Sigmoid colon (tissue), 7 donors: Measurements from ENCODE around the gene USP31. TPM values are rescaled to one million over a fixed set of nuclear protein-coding genes. Genes with fewer than 3 reads are reported as not detected.
A peak's percentile ranks its signal among the peaks of the same experiment; 100 is the strongest.

Experiments used
- DNase-seq: peaks from one replicate; pipeline ENCODE4 v3.0.0-alpha.2; 2019
- H3K27ac ChIP-seq, 4 donors: fragments of 200-600 bp; sonication (generic); one replicate each; pipeline ENCODE4 v1.5.1; 2016 to 2019; ENCODE audit warnings: mild to moderate bottlenecking in 1 of 4
- H3K27me3 ChIP-seq, 3 donors: fragments of 200-600 bp; sonication (generic); one replicate each; pipeline ENCODE4 v1.5.1; 2019; ENCODE audit warnings: mild to moderate bottlenecking in 1 of 3
- H3K36me3 ChIP-seq, 4 donors: fragments of 200-600 bp; sonication (generic); one replicate each; pipeline ENCODE4 v1.5.1; 2016 to 2019
- H3K4me1 ChIP-seq, 4 donors: fragments of 200-600 bp; sonication (generic); one replicate each; pipeline ENCODE4 v1.5.1; 2017 to 2019
- H3K4me3 ChIP-seq, 4 donors: fragments of 200-600 bp; sonication (generic); one replicate each; pipeline ENCODE4 v1.5.1; 2017 to 2019; ENCODE audit warnings: mild to moderate bottlenecking in 2 of 4, moderate library complexity in 1 of 4
- H3K9me3 ChIP-seq, 4 donors: fragments of 200-600 bp in 3 of 4; sonication (generic) in 3 of 4; one replicate each; pipeline versions ENCODE4 v1.5.1 to v1.6.1; 2013 to 2019
- EP300 ChIP-seq, 4 donors: sonication (generic); formaldehyde crosslinking; IDR thresholded peaks; one replicate each; pipeline ENCODE4 v1.6.1; 2017; ENCODE audit warnings: antibody characterized with exemption in 4 of 4
- POLR2A ChIP-seq, 2 donors: fragments of 450-650 bp; IDR thresholded peaks; one replicate each; pipeline ENCODE4 v1.6.1; 2016; ENCODE audit warnings: antibody characterized with exemption in 2 of 2, mild to moderate bottlenecking in 2 of 2, moderate library complexity in 2 of 2
- POLR2AphosphoS5 ChIP-seq, 4 donors: sonication (generic); formaldehyde crosslinking; IDR thresholded peaks; one replicate each; pipeline ENCODE4 v1.6.1; 2017; ENCODE audit warnings: antibody characterized with exemption in 4 of 4
- WGBS, 2 donors: extraction: QIAGEN DNeasy Blood & Tissue Kit; methylation state at CpG; one replicate each; pipeline ENCODE4 v1.1.7; 2013; 5-methylcytosine and 5-hydroxymethylcytosine counted together
- intact Hi-C: fragments of 100-400 bp; cut with DNase I; formaldehyde crosslinking; loops from one replicate; pipeline ENCODE4 v1.15.1; 2023
- polyA plus RNA-seq, 3 donors: library from polyadenylated mRNA; stranded (reverse); fragments of 200-250 nt; gene quantifications; one replicate each; pipeline ENCODE4 v1.2.3, GENCODE V29; 2013
- total RNA-seq, 4 donors: library from RNA; depleted of rRNA; stranded (reverse); fragments of >200 nt; gene quantifications; one replicate each; pipeline ENCODE4 v1.1.0, GENCODE V29; 2016
- TF ChIP-seq, protein P1 (sequence below), 4 experiments: fragments of 450-650 bp in 3 of 4; fragments of 200-600 bp in 1 of 4; IDR thresholded peaks; one replicate each; pipeline ENCODE4 v1.5.1; 2016 to 2019; ENCODE audit warnings: antibody characterized with exemption in 4 of 4, mild to moderate bottlenecking in 3 of 4, moderate library complexity in 2 of 4
- donor health status: healthy with polysubstance abuse.
- donor health status: Bipolar disorder and iron deficiency.
- donor health status: healthy.

Gene USP31
- total and polyA plus RNA-seq, 7 donors: 0.60 to 21.0 (median 12.7) TPM

DNA sequence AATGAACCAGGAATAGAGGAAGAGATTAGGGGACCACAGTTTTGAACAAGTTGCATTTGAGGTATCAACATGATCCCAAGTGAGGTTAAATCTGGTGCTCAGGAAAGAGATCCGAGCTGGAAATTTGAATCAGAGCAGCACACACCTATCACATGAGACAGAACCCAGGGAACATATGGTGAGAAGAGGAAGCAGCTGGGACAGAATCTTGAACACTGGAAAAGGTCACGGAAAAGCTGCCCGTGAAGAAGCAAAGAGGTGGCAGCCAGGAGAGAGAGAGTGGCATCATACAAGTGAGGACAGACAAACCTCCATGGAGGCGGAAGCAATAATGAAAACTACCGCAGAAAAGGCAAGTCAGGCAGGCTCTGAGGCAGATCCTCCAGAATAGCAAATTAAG, 36.1 kb downstream of the USP31 start:
- H3K4me1 ChIP-seq: peaks cover 0 to 21% (median 11%) of the 10 kb centered on the region in 4 donors
- 96% methylated on average over 5 of the region's 5 CpGs for WGBS, 2 donors
- TF ChIP-seq, protein P1, sequence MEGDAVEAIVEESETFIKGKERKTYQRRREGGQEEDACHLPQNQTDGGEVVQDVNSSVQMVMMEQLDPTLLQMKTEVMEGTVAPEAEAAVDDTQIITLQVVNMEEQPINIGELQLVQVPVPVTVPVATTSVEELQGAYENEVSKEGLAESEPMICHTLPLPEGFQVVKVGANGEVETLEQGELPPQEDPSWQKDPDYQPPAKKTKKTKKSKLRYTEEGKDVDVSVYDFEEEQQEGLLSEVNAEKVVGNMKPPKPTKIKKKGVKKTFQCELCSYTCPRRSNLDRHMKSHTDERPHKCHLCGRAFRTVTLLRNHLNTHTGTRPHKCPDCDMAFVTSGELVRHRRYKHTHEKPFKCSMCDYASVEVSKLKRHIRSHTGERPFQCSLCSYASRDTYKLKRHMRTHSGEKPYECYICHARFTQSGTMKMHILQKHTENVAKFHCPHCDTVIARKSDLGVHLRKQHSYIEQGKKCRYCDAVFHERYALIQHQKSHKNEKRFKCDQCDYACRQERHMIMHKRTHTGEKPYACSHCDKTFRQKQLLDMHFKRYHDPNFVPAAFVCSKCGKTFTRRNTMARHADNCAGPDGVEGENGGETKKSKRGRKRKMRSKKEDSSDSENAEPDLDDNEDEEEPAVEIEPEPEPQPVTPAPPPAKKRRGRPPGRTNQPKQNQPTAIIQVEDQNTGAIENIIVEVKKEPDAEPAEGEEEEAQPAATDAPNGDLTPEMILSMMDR (IDR thresholded peaks at IDR 0.05): no peak
- no peak for TF ChIP-seq POLR2A (IDR thresholded peaks at IDR 0.05)
- DNase-seq: no peak
- no peak overlapping the region for H3K27ac ChIP-seq
- H3K4me3 ChIP-seq: no peak overlapping the region
- H3K27me3 ChIP-seq: no peaks in the 10 kb centered on the region
- no peaks in the 10 kb centered on the region for H3K36me3 ChIP-seq
- intact Hi-C loops: loop anchor here (5.0 kb wide), 1 partner anchor 36 kb away; no protein-coding TSS in a partner anchor
- no peaks in the 10 kb centered on the region for H3K9me3 ChIP-seq

DNA sequence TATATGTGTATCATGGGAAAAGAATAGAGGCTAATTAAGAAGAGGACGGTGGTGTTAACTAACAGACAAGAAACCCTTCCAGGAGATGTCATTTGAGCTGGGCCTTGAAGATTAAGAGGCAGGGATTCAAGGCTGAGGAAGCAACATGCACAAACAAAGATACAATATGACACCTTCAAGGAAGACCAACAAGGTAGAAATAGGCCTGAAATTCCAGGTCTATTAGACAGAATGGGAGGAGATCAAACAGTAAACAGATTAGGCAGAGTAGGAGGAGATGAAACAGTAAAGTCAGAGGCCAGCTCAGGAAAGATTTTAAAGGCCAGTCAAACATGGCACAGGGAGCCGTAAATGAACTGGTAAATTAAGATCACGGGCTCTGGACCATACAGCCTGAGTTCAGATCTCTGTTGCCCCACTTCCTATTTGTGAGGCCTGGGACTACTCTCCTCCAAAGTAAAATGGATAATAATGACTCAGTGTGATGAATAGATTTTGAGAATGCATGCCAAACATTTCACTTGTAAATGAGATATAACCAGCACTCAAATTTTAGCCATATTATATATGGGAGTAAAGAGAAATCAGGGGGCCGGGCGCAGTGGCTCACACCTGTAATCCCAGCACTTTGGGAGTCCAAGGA, 38.9 kb downstream of the USP31 start:
- no peaks in the 10 kb centered on the region for H3K27me3 ChIP-seq
- H3K36me3 ChIP-seq: peaks cover 0 to 11% (median 2%) of the 10 kb centered on the region in 4 donors
- intact Hi-C loops: loop anchor here (5.0 kb wide), 1 partner anchor 33 kb away; no protein-coding TSS in a partner anchor
- DNase-seq: no peak
- peaks cover 0 to 16% (median 13%) of the 10 kb centered on the region in 4 donors for H3K4me1 ChIP-seq
- WGBS, 2 donors: 95 to 98% methylated on average over 5 of the region's 5 CpGs
- no peaks in the 10 kb centered on the region for H3K9me3 ChIP-seq
- TF ChIP-seq EP300 (IDR thresholded peaks at IDR 0.05) (no peak), POLR2AphosphoS5 (IDR thresholded peaks at IDR 0.05) (no peak), POLR2A (IDR thresholded peaks at IDR 0.05) (no peak)
- TF ChIP-seq, protein P1 (IDR thresholded peaks at IDR 0.05): no peak
- H3K27ac ChIP-seq: no peak overlapping the region
- H3K4me3 ChIP-seq: no peak overlapping the region

DNA sequence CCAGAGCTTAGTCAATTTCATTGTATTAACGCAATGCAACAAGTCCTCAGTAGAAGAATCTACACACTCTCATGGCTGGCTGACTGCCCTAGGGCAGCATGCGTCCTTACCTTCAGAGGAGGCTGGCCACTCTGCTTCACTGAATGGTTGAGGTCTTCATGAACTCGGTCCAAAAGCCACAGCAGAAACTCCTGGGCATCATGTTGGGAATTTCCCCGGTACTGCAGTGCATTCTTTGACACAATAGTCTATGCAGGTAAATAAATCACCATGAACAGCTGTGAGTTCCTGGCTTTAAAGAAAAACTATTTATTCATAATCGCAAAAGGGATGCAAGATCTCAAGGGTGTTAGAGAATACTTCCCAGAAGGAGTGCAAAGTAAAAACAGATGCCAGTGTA, 41.3 kb downstream of the USP31 start:
- DNase-seq: no peak
- Histone ChIP-seq H3K27me3 (no peaks in the 10 kb centered on the region), H3K9me3 (no peaks in the 10 kb centered on the region), H3K27ac (no peak overlapping the region), H3K4me3 (no peak overlapping the region), H3K4me1 (peaks cover 0 to 28% (median 16%) of the 10 kb centered on the region in 4 donors), H3K36me3 (peaks cover 0 to 25% (median 4%) of the 10 kb centered on the region in 4 donors)
- 85 to 90% methylated on average over 5 of the region's 5 CpGs for WGBS, 2 donors
- intact Hi-C loops: no loop called here
- TF ChIP-seq EP300 (IDR thresholded peaks at IDR 0.05) (no peak), POLR2AphosphoS5 (IDR thresholded peaks at IDR 0.05) (no peak), POLR2A (IDR thresholded peaks at IDR 0.05) (no peak)
- TF ChIP-seq, protein P1 (IDR thresholded peaks at IDR 0.05): no peak

DNA sequence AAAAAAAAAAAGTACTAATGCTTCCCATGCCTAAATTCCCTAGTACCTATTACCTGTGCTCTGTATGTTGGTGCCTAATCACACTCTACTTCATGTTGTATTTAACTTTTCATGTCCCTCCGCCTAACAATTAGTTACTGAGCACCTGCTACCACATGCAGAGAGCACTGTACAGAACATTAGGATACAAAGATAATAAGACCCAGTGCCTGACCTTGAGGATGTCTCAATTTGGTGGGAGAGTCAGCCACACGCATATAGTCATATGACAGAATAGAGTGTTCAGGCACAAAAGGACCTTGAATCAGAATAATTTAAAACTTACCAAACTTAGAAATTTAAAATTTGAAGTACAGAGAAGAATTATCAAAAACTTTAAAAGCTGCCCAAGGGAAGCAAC, 42.1 kb downstream of the USP31 start:
- H3K27me3 ChIP-seq: no peaks in the 10 kb centered on the region
- TF ChIP-seq POLR2A (IDR thresholded peaks at IDR 0.05) (no peak), EP300 (IDR thresholded peaks at IDR 0.05) (no peak)
- no peak for DNase-seq
- 95% methylated on average over 2 of the region's 2 CpGs for WGBS, 2 donors
- no peaks in the 10 kb centered on the region for H3K9me3 ChIP-seq
- peaks cover 0 to 28% (median 16%) of the 10 kb centered on the region in 4 donors for H3K4me1 ChIP-seq
- H3K36me3 ChIP-seq: peaks cover 0 to 32% (median 4%) of the 10 kb centered on the region in 4 donors
- intact Hi-C loops: no loop called here
- no peak overlapping the region for H3K4me3 ChIP-seq
- no peak overlapping the region for H3K27ac ChIP-seq

DNA sequence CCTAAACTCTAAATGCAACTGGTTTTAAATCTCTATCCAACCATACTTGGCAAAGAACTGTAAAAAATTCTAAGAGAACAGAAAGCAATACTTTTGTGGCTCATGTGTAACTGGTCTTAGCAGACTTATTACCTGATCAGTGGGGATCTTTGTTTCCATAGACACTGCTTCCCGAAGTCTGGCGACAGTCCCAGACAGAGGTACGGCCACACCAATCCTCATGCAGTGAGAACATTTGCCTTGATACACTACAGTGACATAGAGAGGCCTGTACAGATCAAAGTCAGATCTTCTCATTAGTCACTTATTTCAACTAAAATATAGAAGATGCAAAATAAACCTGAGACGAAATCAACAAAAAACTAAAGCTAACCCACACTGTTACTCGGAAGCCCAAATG, 43.9 kb downstream of the USP31 start:
- Histone ChIP-seq H3K4me1 (peaks cover 0 to 26% (median 16%) of the 10 kb centered on the region in 4 donors), H3K27me3 (no peaks in the 10 kb centered on the region), H3K36me3 (peaks cover 0 to 47% (median 4%) of the 10 kb centered on the region in 4 donors), H3K4me3 (no peak overlapping the region), H3K9me3 (no peaks in the 10 kb centered on the region), H3K27ac (peak overlapping the region in 1 of 4 donors; percentile 60)
- intact Hi-C loops: no loop called here
- 36 to 76% methylated on average over 5 of the region's 5 CpGs for WGBS, 2 donors
- no peak for DNase-seq
- TF ChIP-seq EP300 (IDR thresholded peaks at IDR 0.05) (no peak), POLR2AphosphoS5 (IDR thresholded peaks at IDR 0.05) (no peak), POLR2A (IDR thresholded peaks at IDR 0.05) (no peak)
- TF ChIP-seq, protein P1 (IDR thresholded peaks at IDR 0.05): no peak
